HG03354 (cell line): ENCODE measurements around the gene OR7G1.
"Not testable (repeated sequence)": the region's sequence is repeated elsewhere in the genome, so short reads cannot be mapped to it uniquely, and the experiment has no call there.

Experiments used
- ATAC-seq: cut with Tn5 transposase; IDR thresholded peaks from one replicate; pipeline ENCODE4 v1.9.1; 2021; ENCODE audit warnings: mild to moderate bottlenecking; ENCODE audit not compliant: unreplicated experiment, poor library complexity, severe bottlenecking

OR7G1 gene

DNA sequence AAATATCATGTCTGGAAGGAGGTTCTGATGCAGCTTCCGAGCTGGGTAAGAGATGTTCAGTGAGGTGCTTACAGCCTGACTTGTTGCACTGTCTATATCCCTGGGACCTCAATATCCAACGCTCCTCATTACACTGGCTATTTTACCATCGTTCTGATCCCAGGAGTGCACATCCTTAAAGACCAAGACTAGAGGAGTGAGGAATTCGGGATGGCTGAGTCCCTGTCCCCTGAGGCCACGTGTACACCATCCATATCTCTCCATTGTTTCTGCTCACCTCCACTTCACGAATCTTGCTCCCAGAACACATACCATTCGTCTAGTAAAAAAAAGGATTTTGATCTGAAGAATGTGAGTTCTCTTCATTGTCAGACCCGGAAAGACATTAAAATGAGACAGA, 8.2 kb downstream of the OR7G1 start, which contains the start of gene OR7G2:
TSS of gene OR7G2 (minus strand) at position 101 of the 400 bp plus-strand sequence. CDS start 4,232 bp downstream, outside the sequence.
- ATAC-seq, result no peak

DNA sequence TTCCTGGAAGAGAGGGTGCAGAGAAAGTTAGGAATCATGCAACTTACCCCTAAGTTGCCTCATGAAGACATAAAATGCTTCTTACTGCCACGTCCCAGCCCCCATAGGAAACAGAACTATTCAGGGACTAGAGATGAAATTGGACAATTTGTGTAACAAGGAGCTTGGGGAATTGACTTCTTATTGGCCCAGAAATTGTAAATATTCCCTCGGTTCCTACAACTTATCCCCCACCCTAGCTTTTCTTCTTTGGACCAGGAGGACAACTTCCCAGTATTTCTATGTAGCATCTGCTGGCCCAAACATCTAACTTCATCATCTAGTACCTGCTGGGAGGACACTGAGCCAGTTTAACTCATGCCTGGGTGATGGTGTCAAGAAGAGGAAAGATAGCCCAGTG, 28.8 kb downstream of the OR7G1 start, which contains the start of gene OR1M1:
TSS of gene OR1M1 (plus strand) at position 301 of the 400 bp plus-strand sequence. CDS start 6,184 bp downstream, outside the sequence.
- ATAC-seq, result no peak

DNA sequence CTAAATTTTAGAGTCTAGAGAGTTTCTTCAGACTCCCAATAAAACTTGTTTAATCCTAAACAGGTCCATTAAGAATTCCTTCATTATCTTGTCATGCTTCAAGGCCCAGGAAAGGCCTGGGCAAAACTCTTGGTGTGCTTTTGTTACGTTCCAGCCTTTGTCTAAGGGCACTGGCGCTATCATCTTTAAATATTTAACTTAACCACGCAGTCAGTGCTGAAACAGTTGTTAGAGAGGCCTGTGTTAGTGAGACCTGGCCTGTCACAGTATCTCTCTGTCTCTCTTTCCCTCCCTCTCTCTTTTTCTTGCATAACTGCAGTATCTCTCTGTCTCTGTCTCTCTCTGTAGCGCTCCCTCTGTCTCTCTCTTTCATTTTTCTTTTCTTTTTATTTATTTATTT, 36.9 kb downstream of the OR7G1 start:
- no peak for ATAC-seq

DNA sequence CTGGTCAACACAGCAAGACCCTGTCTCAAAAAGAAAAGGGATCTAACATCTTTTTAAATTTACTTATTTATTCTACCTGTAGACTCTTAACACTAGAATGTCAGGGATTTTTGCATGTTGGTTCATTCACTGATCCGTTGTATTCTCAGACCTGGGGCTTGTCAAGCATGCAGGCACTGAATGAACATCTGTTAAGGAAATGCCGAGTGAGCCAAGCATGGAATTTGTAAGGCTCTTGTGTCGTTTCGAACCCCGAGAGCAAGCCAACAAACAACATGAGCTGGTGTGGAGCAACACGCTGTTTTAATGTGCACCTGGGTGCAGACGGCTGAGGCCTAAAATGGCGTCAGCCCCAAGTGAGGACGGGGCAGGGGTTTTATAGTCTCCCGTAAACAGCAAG, 38.7 kb downstream of the OR7G1 start:
- ATAC-seq, result no peak

DNA sequence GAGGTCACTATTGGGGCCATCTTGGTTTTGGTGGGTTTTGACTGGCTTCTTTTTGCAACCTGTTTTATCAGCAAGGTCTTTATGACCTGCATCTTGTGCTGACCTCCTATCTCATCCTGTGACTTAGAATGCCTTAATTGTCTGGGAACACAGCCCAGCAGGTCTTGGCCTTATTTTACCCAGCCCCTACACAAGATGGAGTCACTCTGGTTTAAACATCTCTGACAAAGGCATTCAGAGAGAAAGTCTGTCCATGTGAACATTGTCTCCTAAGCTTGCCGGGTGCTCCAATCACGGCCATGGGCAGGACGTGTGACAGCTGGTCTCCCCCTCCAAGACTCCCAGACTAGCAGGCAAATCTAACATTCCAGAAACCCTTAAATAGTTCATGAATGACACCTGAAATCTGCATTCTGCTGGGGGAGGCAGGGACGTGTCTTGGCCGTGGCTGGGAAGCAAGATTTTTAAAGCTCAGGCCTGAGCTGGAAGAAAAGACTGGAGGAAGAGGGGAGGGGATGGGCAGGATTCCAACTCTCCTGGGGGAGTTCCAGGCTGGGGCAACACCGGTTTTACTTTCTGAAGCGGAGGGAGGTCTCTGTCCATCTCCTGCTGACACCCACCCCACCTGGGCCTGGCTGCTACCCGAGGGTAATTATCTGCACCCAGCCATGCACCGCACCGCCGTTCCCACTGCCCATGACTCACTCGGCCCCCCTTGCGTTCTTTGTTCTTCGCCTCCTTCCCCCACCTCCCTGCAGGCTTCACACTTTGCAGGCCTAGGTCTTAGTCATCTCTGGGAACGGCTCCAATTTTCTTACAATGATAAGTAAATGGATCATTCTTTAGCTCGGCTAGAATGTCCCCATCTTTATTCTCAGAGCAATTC, 40.3 kb downstream of the OR7G1 start:
- ATAC-seq, result no peak

DNA sequence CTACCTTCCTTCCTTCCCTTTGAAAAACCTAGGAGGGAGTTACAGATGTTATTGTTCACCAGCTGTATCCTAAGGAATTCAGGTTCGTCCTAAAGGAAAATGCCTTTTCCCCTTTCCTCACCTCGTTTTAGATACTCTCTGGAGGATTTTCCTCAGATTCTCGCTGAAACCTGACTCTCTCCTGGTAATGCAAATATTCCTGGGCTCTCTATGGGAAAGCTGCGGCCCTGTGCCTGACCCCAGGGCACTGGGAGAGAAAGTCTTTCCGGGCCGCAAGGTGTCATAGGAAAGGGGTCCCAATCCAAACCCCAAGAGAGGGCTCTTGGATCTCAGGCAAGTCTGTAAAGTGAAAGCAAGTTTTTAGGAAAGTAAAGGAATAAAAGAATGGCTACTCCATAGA, 41.8 kb downstream of the OR7G1 start:
- no peak for ATAC-seq

DNA sequence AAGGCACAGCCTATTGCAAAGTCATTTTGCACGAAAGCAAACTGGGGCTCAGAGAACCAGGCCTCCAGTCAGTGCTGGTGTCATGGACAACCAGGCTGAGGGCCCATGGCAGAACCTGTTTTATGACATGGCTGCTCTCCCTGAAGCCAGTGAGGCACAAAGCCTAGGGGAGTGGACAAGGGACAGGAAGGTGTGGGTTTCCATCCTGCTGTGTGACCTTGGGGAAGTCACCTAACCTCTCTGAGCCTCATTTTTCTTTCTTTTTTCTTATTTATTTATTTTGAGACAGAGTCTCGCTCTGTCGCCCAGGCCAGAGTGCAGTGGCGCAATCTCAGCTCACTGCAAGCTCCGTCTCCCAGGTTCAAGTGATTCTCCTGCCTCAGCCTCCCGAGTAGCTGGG, 43.8 kb downstream of the OR7G1 start:
- ATAC-seq, result not testable (repeated sequence)

DNA sequence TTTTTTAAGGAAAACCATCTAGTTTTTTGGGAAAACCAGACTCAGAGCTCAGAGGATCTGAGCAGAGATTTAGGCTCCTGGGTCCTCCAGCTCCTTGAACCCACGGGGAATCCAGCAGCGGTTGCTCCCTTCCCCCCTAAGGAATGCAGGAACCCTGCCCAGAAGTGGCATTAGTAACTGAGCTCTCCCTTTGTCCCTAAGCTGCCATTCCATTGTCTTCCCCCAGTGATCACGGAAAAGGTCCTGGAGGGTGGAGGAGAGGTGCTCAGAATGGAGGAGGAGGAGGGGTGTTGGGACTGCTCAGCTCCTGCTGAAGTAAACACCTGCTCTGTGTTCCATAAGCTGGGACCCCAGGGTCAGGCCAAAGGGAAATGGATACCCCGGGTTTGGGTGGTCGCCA, 45.5 kb downstream of the OR7G1 start:
- ATAC-seq, result no peak

DNA sequence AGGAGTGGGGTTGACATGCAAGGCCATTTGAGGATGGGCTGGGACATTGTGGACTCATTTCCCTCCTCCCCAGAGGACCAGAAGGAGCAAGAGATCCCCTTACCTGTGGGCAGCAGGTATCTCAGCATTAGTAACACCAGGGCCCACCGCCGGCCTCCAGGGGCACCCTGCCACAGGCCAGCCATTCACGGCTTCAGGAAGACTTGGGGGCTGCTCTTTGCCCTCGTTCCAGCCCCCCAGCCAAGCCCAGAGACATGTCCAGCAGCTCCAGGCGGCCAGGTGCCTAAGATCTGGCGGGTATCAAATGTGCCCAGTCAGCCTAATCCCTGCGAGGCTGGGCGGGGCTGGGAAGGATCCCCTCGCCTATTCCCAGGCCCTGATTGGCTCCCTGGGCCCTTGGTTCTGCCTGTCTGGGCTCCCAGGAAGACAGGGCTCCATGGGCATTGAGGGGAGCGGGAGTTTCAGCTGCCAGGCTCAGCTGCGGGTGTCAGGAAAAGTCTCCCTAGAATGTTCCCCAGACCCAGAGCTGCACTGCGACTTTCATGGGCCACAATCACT, 50.0 kb downstream of the OR7G1 start:
- no peak for ATAC-seq
